HG02763 (cell line): ENCODE data around the gene TLK1.
A peak's percentile ranks its signal among the peaks of the same experiment; 100 is the strongest.

Experiments used
- ATAC-seq: cut with Tn5 transposase; IDR thresholded peaks from one replicate; pipeline ENCODE4 v1.9.1; 2021; ENCODE audit warnings: mild to moderate bottlenecking, moderate library complexity; ENCODE audit not compliant: unreplicated experiment

The TLK1 gene

GRCh38 chr2:171013851-171014250 lies 146.8 kb downstream of the TLK1 start:
- ATAC-seq = no peak

- ATAC-seq = no peak
Measured at GRCh38 chr2:171009386-171009785, 151.3 kb downstream of the TLK1 start.

- no peak for ATAC-seq
Measured at GRCh38 chr2:171008550-171009205, 152.0 kb downstream of the TLK1 start.

- no peak for ATAC-seq
Measured at GRCh38 chr2:171004833-171005232, 155.9 kb downstream of the TLK1 start.

- ATAC-seq = no peak
Measured at GRCh38 chr2:171004363-171004762, 156.3 kb downstream of the TLK1 start.

GRCh38 chr2:170999654-171000053 lies 161.0 kb downstream of the TLK1 start:
- ATAC-seq = no peak

- no peak for ATAC-seq
Measured at GRCh38 chr2:170997893-170998597, 162.6 kb downstream of the TLK1 start.

GRCh38 chr2:170996316-170996715 lies 164.4 kb downstream of the TLK1 start:
- no peak for ATAC-seq

- no peak for ATAC-seq
Measured at GRCh38 chr2:170991398-170992182, 169.1 kb downstream of the TLK1 start.

- no peak for ATAC-seq
Measured at GRCh38 chr2:170986566-170987258, 174.0 kb downstream of the TLK1 start.

- ATAC-seq = no peak
Measured at GRCh38 chr2:170985407-170985806, 175.3 kb downstream of the TLK1 start.

- no peak for ATAC-seq
Measured at GRCh38 chr2:170984079-170984478, 176.6 kb downstream of the TLK1 start.

- no peak for ATAC-seq
Measured at GRCh38 chr2:170975943-170976270, 184.8 kb downstream of the TLK1 start.

GRCh38 chr2:170975127-170975942 lies 185.4 kb downstream of the TLK1 start:
- ATAC-seq = no peak

GRCh38 chr2:170974304-170974993 lies 186.2 kb downstream of the TLK1 start:
- no peak for ATAC-seq

GRCh38 chr2:170973492-170974303 lies 187.0 kb downstream of the TLK1 start:
- ATAC-seq = peak; percentile 94

GRCh38 chr2:170973225-170973491 lies 187.5 kb downstream of the TLK1 start:
- ATAC-seq = no peak

- no peak for ATAC-seq
Measured at GRCh38 chr2:170972296-170973224, 188.1 kb downstream of the TLK1 start.
